ENCODE data around the gene TICAM2.

Gene TICAM2

GRCh38 chr5:115544436-115545350 lies 57.6 kb downstream of the TICAM2 start, which contains the start of gene FEM1C:
Gene FEM1C (minus strand): TSS chr5:115544775. CDS start chr5:115543493, 1,282 bp downstream.
- H3K4me3 ChIP-seq (ENCODE audit: low read depth, low read length): peak within 1 kb of the TSS; percentile 89
- TF ChIP-seq CTCF (IDR thresholded peaks at IDR 0.05; ENCODE audit: borderline replicate concordance, insufficient read depth, low read depth, low read length): no peak

- peak overlapping the region; percentile 89 for H3K4me3 ChIP-seq (ENCODE audit: low read depth, low read length)
- TF ChIP-seq CTCF (IDR thresholded peaks at IDR 0.05; ENCODE audit: borderline replicate concordance, insufficient read depth, low read depth, low read length): no peak
These were observed 58.2 kb downstream of the TICAM2 start for GRCh38 chr5:115544043-115544435.

- peak overlapping the region; percentile 89 for H3K4me3 ChIP-seq (ENCODE audit: low read depth, low read length)
- no peak for TF ChIP-seq CTCF (IDR thresholded peaks at IDR 0.05; ENCODE audit: borderline replicate concordance, insufficient read depth, low read depth, low read length)
These were observed 58.8 kb downstream of the TICAM2 start for GRCh38 chr5:115543365-115544042.

- no peak for TF ChIP-seq CTCF (IDR thresholded peaks at IDR 0.05; ENCODE audit: borderline replicate concordance, insufficient read depth, low read depth, low read length)
- peak overlapping the region; percentile 89 for H3K4me3 ChIP-seq (ENCODE audit: low read depth, low read length)
These were observed 59.5 kb downstream of the TICAM2 start for GRCh38 chr5:115542651-115543364.

GRCh38 chr5:115542086-115542485 lies 60.2 kb downstream of the TICAM2 start:
- peak overlapping the region; percentile 89 for H3K4me3 ChIP-seq (ENCODE audit: low read depth, low read length)
- TF ChIP-seq CTCF (IDR thresholded peaks at IDR 0.05; ENCODE audit: borderline replicate concordance, insufficient read depth, low read depth, low read length): no peak

GRCh38 chr5:115541611-115542010 lies 60.7 kb downstream of the TICAM2 start:
- H3K4me3 ChIP-seq (ENCODE audit: low read depth, low read length): peak overlapping the region; percentile 89

More at GRCh38 chr5:115541611-115542010, 60.7 kb downstream of the TICAM2 start:
- TF ChIP-seq CTCF (IDR thresholded peaks at IDR 0.05; ENCODE audit: borderline replicate concordance, insufficient read depth, low read depth, low read length): no peak
